HG03378 (cell line): ENCODE measurements around the gene CCDC89.
A peak's percentile ranks its signal among the peaks of the same experiment; 100 is the strongest.

Experiments used
- ATAC-seq: cut with Tn5 transposase; IDR thresholded peaks from one replicate; pipeline ENCODE4 v1.9.1; 2021; ENCODE audit warnings: mild to moderate bottlenecking, moderate library complexity; ENCODE audit not compliant: unreplicated experiment

Gene CCDC89

DNA sequence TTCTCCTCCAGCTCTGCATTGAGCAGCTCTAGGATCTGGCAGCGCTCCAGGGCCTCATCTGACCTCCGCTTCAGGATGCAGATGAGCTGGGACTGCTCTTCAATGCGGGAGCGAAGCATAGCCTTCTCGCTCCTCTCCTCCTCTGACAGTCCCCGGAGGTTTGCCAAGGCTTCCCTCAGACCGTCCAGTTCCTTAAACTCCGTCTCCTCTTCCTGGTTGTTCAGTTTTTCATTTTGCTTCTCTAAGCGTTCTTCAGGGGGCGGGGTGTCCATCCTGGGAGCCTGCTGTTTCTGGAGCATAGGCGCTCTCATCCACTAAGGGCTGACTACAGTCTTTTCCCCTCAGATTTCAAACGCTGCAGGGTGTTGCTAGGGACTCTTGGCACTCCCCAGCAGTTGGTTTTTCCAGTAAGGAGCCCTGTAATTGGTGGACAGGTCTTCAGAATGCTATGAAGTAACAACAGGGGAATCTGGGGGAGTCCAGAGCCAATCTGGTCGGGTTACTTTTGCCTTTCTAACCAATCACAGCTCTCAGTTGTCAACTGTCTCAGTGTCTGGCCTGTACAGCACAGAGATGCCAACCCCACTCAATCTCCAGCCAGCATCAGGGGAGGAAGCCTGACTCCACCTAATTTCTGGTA is at the start of gene CCDC89:
Gene CCDC89 (minus strand): TSS at position 376 of the 640 bp plus-strand sequence. CDS start 65 bp downstream, at position 311.
- ATAC-seq, result no peak

DNA sequence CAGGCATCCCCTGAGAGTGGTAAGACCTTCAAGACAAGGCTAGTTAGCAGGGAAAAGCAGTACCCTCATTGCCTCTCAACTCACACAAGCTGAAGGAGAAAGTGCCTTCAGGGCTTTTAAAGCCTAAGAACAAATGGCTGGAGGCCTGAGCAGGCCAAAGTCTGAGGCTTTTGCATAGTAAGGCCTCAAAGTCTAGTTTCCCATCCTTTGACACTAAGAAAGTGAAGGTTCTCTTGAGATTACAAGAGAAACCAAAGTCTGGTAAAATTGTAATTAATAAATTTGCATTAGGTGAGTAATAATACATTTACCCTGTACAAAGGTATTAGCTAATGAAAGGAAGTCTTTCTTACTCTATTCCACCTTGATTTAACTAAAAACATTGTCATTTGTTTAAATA is 47.0 kb upstream of the CCDC89 start:
- no peak for ATAC-seq

DNA sequence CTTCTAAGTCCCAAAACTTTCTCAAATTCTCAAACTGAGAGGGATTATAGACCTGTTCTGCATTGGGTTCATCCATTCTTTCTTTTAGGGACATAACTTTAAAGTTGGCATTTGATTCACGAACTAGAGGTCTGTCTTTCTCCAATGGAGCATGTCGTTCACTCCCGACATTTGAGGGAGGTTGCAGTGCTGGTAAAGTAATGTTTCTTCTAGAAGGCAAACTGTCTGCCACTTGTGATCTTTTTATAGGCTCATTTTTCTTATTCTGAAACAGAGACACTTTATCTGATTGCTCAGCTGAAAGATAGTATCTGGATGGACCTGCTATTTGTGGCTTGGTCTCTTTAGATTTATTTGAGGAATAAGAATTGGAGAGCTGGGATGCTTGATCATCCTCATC is 40.4 kb upstream of the CCDC89 start:
- no peak for ATAC-seq

DNA sequence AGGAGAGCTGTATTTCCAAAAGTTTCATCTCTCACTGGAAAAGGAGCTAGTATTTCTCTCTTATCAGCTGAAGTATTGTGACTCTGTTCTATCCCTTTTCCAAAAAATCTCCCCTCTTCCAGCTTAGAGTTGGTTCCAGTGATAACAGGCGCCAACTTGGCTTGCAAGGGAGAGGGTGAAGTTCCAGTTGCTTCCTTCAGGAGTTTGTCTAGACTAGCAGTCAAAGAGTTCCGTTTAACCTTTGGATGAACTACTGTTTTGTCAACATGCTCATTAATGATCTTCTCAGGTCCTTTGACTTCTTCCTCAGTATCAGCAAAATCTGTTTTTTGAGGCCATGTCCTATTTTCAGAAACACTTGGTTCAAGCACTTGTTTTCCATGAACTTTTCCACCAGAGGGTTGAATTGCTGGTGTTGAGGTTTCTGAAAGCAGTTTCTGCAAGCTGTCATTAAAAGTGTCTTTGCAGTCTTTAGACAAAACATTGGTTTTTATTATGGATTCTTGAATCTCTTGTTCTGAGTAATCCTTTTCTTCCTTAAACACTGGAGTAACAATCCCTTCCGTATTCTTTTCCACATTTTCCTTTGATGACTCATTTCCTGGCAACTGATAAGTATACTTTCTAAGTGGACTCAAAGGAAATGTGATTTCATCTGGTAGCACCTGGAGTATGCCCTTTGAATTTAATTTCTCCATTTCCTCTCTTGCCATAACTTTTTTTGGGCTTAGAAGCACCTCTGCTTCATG is 39.7 kb upstream of the CCDC89 start:
- no peak for ATAC-seq

DNA sequence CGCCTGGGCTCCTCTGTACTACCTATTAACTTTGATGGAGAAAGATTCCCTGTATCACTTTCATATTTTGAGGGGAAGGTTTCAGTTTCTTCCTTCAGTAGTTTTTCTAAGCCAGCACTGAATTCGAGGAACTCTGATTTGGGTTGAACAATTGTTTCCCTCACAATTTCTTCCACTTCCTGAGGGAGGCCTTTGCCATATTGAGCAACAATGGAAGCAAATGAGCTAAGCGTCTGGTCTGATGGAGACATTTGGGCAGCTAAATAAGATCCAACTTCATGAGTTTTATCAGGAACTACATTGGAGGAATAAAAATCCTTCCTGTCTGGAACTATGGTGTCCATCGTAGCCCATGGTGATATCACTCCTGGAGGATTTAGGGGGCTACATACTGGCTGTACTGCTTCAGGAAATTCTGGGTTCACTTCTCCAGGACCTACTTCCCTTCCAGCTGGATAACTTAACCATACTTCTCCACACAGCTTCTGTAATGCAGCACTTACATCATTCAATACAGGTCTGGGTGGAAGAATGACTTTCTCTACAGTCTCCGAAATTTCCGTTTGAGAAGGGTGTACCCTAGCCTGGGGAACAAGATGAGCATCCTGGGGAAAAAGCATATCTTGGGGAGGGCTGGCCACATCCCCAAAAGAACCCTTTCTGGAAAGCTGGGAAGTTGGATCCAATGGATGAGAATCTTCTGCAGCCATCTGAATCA is 38.9 kb upstream of the CCDC89 start:
- no peak for ATAC-seq

DNA sequence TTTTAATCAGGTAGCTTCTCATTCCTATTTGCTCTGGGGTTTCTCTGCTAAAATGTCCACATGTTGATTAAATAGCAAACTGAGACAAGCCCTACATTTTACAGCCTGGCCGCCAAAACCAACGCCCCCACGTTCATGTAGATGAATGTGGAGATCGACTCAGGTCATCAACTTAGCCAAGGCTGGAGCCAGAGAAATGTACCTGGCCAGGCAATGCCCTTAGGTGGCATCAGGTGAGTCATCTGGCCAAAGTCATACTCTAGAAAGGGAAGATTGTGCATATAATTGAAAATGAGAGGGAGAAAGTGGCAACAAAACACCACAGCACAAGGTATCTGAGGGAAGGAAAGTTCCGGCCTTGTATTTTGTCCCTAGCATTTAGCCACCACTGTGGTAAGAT is 37.1 kb upstream of the CCDC89 start:
- no peak for ATAC-seq

DNA sequence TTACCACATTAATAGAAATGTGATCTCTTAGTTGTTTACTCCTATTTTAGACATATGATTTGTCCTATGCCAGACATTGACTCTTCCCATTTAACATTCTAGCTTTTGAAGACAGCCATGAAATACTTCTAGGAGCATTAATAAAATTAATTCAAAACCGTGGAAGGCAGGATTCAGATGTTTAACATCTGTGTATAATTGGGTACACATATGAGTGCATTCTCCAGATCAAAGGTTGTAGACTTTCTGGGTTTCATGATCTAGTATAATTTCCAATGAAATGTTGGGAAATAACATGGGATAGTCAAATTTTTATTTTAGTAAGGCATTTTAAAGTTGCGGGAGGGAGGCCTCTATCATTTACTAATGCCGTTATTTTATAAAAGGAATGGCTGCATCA is 35.2 kb upstream of the CCDC89 start:
- ATAC-seq, result no peak

DNA sequence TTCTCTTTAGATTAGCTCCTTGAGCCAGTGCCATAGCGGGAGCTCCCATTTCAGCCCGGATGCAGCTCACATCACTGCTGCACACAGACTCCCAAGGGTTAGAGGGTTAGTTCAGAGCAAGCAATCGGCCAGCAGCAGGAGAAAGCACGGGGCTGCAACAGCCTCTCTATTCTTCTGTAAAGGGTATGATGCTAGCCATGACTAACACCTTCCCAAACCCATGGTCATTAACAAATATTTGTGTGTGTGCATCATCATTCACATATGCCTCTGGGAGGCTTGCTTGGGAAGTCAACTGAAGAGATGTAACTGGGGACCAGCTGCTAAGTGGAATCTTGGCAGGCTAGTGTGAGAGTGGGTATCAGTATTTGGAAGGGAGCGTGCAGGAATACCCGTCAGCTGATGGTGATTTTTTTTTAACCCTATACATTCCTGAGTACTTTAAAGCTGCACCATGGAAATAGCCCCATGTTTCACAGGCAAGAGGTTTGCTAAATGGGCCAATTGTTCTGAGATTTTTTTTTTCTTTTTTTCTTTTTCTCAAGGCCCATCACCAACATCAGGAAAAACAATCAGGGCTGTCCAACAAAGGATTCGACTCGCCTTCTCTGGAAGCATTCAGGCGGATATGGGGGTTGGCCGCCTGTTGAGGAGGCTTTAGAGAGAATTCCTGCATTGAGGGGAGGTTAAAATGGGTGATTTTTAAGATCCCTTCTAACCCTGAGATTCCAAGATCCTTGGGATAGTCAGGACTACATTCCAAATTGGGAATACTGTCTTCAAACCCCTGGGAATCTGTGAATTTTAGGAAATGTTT is 33.2 kb upstream of the CCDC89 start:
- ATAC-seq, result no peak

DNA sequence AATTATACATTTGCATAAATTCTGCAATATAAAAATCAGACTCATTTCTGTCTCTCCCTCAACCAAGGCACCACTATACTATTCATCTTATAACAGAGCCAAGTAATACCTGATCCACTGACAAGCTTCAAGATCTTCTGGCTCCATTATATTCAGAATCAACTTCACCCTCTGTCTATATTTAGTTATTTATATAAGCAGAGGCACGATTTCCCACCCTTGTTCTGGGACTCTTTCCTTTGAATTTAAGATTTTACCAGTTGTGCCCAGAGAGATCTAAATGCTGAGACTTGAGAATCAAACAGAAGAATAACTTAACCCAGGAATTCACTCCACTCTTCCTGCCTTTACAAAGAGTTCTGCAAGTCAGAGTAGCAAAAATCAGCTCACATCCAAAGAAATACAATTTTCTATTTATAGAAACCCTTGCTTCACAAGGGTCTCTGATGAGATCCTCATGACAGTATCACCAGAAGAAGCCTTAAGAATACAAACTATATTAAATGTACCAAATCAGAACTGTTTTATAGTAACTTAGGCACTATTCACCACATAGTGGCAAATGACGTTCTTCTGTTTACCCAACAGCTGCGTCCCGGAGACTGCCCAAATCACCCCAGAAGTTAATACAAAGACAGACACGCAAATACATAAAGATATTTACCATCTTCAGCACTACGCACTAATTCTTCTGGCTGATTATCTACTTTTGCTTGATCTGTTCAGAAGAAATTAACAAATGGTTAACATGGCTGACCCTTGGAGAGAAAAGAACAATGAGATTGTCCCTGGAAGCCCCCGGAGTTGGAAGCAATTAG is 32.3 kb upstream of the CCDC89 start:
- ATAC-seq, result no peak

DNA sequence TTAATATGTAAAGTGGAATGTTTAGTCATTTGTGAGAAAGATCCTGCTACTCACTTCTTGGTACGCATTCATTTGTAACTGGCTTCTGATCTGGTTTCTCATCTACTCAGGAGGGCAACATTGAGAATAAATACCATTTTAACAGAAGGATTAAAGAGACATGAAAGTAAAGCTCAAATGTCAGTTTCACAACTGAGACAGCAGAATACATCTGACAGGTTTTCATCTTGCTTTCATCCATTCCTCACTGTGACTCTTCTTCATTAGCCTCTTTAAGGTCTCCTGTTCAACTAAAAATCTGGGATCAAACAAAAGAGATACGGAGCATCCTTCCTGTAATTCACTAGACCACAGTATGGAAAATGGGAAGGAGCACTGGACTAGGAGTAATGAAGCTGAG is 31.4 kb upstream of the CCDC89 start:
- ATAC-seq, result no peak

DNA sequence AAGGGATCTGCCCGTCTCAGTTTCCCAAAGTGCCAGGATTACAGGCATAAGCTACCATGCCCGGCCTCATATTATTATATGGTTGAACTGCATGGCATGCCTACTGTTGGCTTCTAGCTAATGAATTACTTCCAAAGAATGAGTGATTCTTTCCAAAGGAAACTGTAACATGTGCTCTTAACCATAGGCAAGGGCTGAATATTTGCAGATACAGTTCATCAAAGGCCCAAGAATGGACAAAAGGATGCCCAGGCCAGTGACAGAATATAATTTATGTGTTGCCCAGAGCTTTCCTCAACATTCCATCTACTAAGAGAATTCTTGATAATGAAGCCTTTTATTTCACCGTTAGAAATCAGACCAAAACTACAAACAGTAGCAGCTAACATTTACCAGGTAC is 27.0 kb upstream of the CCDC89 start:
- ATAC-seq, result no peak

DNA sequence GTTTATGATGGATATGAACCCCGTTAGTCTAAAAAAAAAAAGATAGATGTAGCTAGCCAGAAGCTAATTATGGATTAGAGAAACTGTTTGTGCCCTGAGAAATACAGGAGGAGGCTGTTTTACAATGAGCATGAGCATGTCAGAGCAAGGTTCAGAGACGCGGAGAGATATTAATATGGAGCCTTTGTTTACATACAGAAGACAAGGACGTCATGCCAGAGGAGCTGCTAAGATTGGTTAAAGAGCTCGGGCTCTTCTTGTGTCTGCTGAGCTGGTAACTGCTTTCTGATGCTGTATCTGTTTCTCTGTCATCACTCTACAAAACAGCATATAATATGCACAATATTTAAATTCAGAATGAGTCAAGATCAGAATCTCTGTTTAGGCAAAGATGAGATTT is 24.9 kb upstream of the CCDC89 start:
- ATAC-seq, result no peak

DNA sequence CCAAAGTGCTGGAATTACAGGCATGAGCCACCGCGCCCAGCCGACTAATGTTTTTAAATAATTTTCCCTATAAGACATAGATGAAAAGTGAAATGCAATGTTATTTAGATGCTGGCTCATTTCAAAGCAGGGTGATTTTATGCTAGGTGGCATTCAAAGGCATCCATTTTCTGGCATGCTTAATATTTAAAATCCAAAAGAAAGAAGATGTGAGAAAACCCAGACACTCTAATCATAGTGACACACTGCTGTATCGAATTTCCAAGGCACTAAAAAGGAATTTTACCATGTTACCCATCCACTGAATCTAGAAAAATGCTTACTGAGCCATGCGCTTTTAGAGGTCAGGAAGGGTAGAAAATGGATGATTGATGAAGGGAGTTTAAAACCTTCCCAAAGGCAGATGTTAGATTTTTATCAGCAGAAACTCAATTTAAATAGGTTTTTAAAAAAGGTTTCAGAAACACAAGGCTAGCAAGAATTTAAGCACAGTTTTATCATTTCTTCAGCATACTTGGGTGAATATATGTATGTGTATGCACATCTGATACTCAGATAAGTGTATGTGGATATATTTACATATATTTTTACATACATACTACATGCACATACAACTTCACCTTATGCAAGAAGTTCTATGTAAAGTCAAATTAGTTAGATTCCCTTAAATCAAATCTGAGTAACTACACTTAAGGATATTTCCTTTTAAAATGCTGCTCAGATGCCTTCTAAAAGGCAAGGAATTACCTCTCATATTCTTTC is 24.1 kb upstream of the CCDC89 start:
- no peak for ATAC-seq

DNA sequence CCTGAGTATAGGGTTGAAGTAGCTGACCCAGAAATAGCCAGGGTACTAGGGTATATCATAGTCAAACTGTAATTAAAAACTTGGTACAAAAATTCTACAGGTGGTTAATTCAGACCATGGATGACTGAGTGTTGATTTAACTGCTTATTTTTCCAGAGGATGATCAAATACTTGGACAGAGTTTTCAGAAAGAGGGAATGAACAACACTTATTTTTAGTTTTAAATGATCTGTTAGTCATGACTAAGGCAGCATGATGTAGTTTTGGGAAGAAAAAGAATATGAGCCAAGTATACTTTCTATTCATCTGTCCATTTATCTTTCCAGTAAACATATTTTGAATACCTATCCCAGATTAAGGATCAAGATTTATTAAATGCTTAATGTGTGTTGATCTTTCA is 19.8 kb upstream of the CCDC89 start:
- no peak for ATAC-seq

DNA sequence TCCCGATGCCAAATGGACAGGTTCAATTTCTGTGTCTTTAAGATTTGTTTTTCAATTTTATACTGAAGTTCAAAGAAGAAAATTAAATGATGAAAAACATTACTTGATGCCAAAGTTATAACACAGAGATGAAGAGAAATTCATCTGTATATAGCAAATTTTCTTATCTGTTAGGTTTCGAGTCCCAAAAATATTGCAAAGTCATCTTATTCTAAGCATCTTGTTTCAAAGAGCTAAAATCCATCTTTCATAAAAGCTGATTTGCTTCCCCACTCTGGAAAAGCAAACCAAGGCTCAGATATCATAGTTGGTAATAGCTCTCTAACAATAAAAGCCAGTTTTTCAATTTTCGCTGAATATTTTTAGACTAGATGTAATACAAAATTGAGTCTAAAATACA is 19.0 kb upstream of the CCDC89 start:
- ATAC-seq, result no peak

DNA sequence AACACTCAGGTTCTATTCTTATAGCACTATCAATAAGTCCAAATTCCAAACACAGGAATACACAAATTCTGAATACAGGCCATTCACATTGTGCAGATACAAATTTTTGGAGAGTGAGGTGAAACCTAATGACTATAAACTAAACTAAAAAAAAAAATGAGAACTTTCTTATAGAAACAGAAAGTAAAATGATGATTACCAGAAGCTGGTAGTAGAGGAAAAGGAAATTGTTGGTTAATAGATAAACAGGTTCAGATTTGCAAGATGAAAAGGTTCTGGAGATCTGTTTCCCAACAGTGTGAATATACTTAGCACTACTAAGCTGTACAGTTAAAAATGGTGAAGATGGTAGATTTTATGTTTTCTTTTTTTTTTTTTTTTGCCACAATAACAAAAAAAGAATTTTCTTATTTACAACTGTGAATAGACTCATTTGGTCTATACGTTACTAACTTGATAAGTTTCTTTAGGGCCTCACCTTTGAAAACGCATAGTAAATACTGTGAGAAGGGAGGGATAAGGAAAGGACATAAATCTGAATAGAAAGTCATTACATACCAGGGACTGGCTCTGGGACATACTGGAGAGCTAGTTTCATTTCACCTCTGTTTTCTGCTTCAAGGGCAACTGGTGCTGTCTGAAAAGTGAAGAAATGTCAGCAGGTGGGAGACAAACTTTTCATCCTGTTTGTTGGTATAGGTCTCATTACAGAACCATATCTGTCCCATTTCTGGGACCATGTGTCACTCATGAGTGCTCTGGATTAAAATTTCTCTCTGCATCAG is 14.2 kb upstream of the CCDC89 start:
- peak; percentile 93 for ATAC-seq

DNA sequence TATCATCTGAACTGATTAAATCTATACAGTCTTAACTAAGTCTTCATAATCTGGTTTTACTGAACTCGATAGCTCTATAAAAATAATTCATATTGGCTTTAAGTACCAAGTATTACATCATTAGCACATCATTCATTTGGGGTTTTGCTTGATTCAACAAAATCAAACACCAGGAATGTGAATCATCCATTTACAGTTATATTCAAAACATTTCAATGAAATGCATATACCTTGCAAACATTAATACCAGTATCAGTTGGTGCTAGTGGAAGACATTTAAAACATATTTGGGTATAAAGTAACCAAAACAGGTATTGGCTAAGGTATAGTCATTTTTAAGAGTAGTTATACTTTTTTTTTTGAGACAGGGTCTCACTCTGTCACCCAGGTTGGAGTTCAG is 12.2 kb upstream of the CCDC89 start:
- no peak for ATAC-seq

DNA sequence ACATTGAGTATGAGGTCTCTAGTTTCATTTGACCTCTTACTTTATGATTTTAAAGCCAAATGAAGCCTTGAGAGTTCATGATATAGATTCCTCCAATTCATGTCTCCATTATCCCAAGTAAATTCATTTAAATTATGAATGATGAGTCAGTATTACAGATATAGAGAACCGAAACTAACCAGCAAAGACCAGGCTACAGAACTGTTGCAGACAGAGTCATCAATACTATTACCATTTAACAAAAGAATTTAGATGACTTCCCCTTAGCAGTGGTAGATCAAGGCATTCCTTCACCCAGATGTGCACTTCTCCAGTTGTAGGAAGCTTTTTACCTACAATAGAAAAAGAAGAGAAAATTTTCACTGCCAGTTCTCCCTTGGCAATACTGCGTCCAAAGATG is 11.8 kb upstream of the CCDC89 start:
- no peak for ATAC-seq

DNA sequence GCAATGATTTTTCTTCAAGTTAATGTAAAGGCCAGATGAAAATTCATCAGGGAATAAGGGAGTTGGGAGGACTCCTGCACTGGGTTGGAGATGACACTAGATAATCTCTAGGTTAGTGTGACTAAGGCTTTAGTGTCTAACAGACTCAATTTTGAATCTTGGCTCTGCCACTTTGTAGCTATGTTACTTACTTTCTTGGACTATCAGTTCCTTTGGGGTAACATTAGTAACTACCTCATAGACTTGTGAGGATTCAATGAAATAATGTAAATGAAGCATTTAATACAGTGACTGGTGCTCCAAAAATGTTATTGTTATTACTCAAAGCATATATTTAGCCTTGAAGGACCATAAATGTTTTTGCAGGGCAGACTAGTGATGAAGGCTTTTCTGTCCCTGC is 9.6 kb upstream of the CCDC89 start:
- ATAC-seq, result no peak
